Natural killer cell treated with Interleukin-12 subunit alpha and Interleukin-12 subunit beta and Interleukin-15 and Interleukin-18, amount 100 ng/mL, for 72 hours (primary cell): Measurements from ENCODE around the gene COL27A1. TPM values are rescaled to one million over a fixed set of nuclear protein-coding genes. Genes with fewer than 3 reads are reported as not detected.

Experiments used
- ATAC-seq, 2 donors: fragments of 150-1000 bp; cut with Tn5 transposase in 1 of 2; sonication (Bioruptor Pico), chemical (Tn5 transposase) in 1 of 2; 2 replicates each; pipeline ENCODE4 v1.10.0; 2021
- DNase-seq: peaks from one replicate; pipeline ENCODE4 v3.0.0; 2022; ENCODE audit warnings: low spot score
- H3K27ac Mint-ChIP-seq, 2 donors: 1 replicate in 1 of 2; 2 replicates in 1 of 2; pipeline ENCODE4 v1.8.0; 2022; ENCODE audit warnings: mixed read lengths in 2 of 2, mild to moderate bottlenecking in 1 of 2, moderate library complexity in 1 of 2
- H3K27me3 Mint-ChIP-seq, 2 donors: 1 replicate in 1 of 2; 2 replicates in 1 of 2; pipeline ENCODE4 v1.8.0; 2022; ENCODE audit warnings: mixed read lengths in 2 of 2
- H3K36me3 Mint-ChIP-seq: one replicate; pipeline ENCODE4 v1.8.0; 2022; ENCODE audit warnings: mixed read lengths
- H3K4me1 Mint-ChIP-seq, 2 donors: 1 replicate in 1 of 2; 2 replicates in 1 of 2; pipeline ENCODE4 v1.8.0; 2022; ENCODE audit warnings: low read depth in 2 of 2, mixed read lengths in 2 of 2, mild to moderate bottlenecking in 1 of 2
- H3K4me3 Mint-ChIP-seq: one replicate; pipeline ENCODE4 v1.8.0; 2022; ENCODE audit warnings: mixed read lengths
- H3K9me3 Mint-ChIP-seq: 2 replicates; pipeline ENCODE4 v1.8.0; 2022; ENCODE audit warnings: mixed read lengths
- total RNA-seq, 2 donors: library from RNA; stranded (reverse); gene quantifications; one replicate each; pipeline ENCODE4 v1.2.3, GENCODE V29; 2022

COL27A1 gene
- total RNA-seq, 2 donors from 2014 or later: 1.5 to 1.6 TPM

DNA sequence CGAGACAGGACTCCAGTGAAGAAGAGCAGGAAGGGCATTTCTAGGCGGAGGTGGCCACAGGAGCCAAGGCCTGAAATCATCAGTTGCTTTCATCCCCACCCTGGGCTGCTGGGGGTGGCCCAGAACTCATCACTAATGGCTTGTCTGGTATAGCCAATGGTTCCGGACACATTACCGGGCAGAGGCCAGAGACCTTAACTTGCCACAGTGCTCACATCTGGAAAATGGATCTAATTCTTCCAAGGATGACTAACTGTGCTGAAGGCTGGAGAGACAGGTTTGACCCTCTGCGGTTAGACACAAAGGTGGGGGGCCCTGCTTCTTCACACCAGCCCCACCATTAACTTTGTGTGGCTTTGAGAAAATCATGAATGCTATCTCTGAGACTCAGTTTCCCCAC is 6.2 kb upstream of the COL27A1 start:
- DNase-seq: no peak
- H3K4me3 Mint-ChIP-seq: no peak overlapping the region
- H3K27me3 Mint-ChIP-seq: peaks cover 21 to 22% of the 10 kb centered on the region in 2 donors
- no peak for ATAC-seq
- H3K36me3 Mint-ChIP-seq: no peaks in the 10 kb centered on the region
- no peak overlapping the region for H3K27ac Mint-ChIP-seq
- peaks cover 0 to under 1% of the 10 kb centered on the region in 2 donors for H3K4me1 Mint-ChIP-seq
- no peaks in the 10 kb centered on the region for H3K9me3 Mint-ChIP-seq

DNA sequence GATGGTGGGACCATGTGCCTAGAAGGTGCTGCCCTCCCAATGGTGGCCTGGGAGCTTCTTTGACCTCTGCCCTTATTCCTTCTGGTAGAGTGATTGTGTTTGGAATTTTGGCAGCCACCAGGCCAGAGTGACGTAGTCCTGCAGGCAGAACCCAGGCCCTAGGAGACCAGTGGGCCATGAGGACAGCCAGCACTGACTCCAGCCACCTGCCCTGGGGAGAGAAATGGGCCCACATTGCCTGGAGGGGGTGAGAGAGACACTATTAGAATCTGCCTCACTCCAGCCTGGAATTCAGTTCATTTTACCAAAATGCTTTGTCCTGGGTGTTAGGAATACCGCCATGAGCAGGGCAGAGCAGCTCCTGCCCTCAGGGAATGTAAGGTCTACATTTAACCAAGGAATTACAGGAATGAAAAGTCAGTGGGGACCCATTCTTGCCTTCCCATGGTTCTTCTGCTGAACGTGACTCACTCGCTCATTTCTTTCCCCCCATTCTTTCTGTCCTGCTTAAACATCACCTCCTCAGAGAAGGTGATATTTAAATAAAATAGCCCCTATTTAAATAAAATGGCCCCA is 5.5 kb upstream of the COL27A1 start:
- H3K4me3 Mint-ChIP-seq: no peak overlapping the region
- DNase-seq: no peak
- H3K36me3 Mint-ChIP-seq: no peaks in the 10 kb centered on the region
- H3K9me3 Mint-ChIP-seq: no peaks in the 10 kb centered on the region
- H3K27ac Mint-ChIP-seq: no peak overlapping the region
- peaks cover 28 to 29% of the 10 kb centered on the region in 2 donors for H3K27me3 Mint-ChIP-seq
- ATAC-seq: no peak
- H3K4me1 Mint-ChIP-seq: peaks cover 6 to 7% of the 10 kb centered on the region in 2 donors

DNA sequence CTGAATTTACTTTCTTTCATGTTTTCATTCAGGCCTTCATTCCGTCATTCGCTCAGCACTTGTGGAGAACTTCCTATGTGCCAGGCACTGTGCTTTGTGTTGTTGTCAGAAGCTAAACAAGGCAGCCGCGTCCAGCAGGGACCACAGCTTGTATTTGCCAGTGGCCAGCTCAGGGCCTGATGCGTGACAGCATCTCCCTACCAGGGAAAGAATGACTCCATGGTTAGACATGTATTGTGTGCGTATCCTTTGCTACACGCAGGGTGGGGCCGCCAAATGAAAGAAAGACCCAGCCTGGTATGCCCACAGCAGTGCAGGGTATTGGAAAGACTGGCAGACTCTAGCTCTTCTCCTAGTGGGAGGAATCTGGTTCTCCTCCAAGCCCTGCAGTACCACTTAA is 4.7 kb upstream of the COL27A1 start:
- H3K4me1 Mint-ChIP-seq: peaks cover 6 to 7% of the 10 kb centered on the region in 2 donors
- ATAC-seq: no peak
- H3K36me3 Mint-ChIP-seq: no peaks in the 10 kb centered on the region
- H3K27me3 Mint-ChIP-seq: peaks cover 29 to 33% of the 10 kb centered on the region in 2 donors
- DNase-seq: no peak
- H3K4me3 Mint-ChIP-seq: no peak overlapping the region
- H3K27ac Mint-ChIP-seq: no peak overlapping the region
- no peaks in the 10 kb centered on the region for H3K9me3 Mint-ChIP-seq

DNA sequence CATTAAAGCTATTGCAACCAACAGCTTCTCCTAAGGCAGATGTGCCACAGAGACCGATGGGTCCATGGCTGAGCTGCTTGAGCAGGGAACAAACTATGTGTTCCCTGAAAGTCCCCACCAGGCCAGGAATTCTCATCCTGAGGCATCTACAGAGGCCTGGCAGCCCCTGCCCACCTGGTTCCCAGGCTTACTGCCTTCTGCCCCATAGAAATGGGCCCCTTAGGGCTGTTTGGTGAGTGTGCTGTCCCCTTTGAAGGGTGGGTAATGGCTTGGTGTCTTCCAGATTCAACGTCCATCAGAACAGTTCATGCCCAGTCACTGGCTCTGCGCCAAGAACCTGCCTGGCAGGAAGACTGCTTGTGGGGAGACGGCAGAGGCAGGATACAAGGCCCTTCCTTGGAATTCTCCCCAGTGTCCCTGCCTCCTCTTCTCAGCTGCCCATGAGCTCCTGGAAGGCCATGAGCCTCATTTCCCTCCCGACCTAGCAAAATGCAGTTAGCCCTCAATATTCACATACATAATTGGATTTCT is 3.8 kb upstream of the COL27A1 start:
- DNase-seq (no peak), ATAC-seq (no peak)
- no peaks in the 10 kb centered on the region for H3K9me3 Mint-ChIP-seq
- H3K27me3 Mint-ChIP-seq: peaks cover 32 to 37% of the 10 kb centered on the region in 2 donors
- no peaks in the 10 kb centered on the region for H3K36me3 Mint-ChIP-seq
- H3K4me1 Mint-ChIP-seq: peaks cover 10 to 11% of the 10 kb centered on the region in 2 donors
- H3K4me3 Mint-ChIP-seq: no peak overlapping the region
- no peak overlapping the region for H3K27ac Mint-ChIP-seq

DNA sequence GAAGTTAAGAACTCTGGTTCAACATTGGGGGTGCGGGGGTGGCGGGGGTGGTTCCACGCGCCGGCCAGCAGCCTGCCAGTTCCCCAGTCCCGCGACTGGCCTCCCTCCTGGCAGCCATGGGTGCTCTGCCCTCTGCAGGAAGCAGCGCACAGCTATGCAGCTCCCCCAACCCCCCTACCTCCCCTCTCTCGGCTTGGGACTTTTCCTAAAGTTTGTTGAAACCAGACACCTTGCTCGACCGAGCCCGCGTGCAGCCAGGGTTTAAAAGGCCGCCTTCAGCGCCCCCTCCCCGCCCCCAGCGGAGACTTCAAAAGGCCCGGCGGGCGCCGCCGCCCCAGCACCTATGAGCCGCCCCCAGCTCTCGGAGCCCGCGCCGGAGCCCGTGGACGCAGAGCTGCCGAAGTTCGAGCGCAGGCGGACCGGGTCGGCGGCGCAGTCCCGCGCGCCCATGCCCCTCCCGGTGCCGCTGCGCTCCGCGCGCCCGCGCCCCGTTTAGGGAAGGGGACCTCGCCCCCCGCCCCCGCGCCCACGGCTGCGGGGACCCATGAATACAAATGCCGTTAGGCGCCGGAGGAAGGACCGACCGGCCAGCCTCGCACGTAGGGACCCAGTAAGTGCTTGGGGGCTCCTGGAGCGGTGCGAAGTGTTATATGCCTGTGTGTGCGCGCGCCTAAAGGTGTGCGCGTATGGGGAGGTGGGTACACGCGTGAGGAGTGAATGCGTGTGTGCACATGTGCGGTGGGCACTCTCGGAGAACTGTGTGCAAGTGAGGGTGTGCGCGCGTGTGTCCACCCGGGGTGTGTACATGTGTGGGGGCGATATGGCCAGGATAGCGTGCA is 1.4 kb upstream of the COL27A1 start:
- Mint-ChIP-seq H3K4me1 (peaks cover 10 to 17% of the 10 kb centered on the region in 2 donors), H3K36me3 (no peaks in the 10 kb centered on the region), H3K27ac (no peak overlapping the region), H3K27me3 (peaks cover 38 to 48% of the 10 kb centered on the region in 2 donors), H3K9me3 (no peaks in the 10 kb centered on the region), H3K4me3 (peak overlapping the region; percentile 64)
- ATAC-seq (no peak), DNase-seq (no peak)

DNA sequence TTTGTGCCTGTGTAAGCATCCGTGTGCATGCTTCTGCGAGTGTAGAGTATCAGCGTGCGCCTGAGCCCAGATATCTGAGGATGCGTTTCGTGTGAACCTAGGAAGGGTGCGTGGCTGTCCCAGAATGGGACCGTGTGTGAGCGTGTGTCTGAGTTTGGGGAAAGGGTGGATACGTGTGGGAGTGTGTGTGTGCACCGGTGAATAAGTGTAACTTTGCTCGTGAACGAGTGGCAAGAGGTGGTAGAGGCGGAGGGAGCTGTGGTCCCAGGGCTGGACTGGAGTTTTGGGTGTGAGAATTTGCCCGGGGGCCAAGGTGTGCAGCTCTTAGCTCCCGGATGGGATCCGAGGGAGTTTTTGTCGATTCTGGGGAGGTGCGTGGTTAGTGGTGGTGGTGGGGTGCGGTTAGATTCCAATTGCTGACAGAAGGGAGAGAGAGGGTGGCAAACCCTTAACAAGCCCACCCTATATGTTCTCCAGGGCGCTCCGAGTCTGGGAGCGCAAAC is 686 bp upstream of the COL27A1 start:
- Mint-ChIP-seq H3K27me3 (peaks cover 38 to 52% of the 10 kb centered on the region in 2 donors), H3K27ac (no peak overlapping the region), H3K36me3 (no peaks in the 10 kb centered on the region), H3K4me3 (peak overlapping the region; percentile 64), H3K4me1 (peaks cover 10 to 17% of the 10 kb centered on the region in 2 donors), H3K9me3 (no peaks in the 10 kb centered on the region)
- DNase-seq: no peak
- ATAC-seq: no peak

DNA sequence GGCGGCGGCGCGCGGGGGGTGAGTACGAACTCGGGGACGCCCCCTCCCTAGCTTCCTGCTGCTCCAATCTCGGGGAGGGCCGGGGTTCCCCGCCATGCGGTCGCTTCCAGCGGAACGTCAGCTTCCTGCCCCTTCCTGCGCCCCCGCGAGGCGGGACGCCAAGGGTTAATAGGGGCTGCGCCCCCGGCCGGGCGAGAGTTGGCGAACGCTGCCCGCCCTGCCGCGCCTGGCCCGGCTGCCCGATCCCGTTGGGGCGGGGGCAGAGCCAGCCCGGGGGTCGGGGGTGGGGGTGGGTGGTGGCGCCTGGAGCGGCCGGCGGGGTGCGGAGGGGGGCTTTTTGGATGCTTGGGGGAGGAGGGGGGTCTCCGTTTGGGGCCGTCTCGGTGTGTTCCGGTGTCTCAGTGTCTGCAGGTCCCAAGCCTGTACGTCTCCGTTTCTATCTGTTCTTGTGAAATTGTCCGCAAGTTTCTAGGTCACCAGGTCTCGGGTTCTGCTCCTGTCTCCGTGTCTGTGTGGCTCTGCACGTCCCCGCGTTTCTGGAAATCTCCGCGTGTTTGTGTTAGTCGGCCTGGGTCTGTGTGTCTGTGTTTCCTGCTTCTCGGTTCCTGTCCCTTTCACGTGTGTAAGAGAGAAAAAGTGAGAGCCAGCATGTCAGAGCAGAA is 789 bp downstream of the COL27A1 start:
- no peak overlapping the region for H3K27ac Mint-ChIP-seq
- H3K4me3 Mint-ChIP-seq: peak overlapping the region; percentile 87
- ATAC-seq: no peak
- no peaks in the 10 kb centered on the region for H3K9me3 Mint-ChIP-seq
- no peak for DNase-seq
- peaks cover 37 to 52% of the 10 kb centered on the region in 2 donors for H3K27me3 Mint-ChIP-seq
- H3K4me1 Mint-ChIP-seq: peaks cover 10 to 17% of the 10 kb centered on the region in 2 donors
- no peaks in the 10 kb centered on the region for H3K36me3 Mint-ChIP-seq

DNA sequence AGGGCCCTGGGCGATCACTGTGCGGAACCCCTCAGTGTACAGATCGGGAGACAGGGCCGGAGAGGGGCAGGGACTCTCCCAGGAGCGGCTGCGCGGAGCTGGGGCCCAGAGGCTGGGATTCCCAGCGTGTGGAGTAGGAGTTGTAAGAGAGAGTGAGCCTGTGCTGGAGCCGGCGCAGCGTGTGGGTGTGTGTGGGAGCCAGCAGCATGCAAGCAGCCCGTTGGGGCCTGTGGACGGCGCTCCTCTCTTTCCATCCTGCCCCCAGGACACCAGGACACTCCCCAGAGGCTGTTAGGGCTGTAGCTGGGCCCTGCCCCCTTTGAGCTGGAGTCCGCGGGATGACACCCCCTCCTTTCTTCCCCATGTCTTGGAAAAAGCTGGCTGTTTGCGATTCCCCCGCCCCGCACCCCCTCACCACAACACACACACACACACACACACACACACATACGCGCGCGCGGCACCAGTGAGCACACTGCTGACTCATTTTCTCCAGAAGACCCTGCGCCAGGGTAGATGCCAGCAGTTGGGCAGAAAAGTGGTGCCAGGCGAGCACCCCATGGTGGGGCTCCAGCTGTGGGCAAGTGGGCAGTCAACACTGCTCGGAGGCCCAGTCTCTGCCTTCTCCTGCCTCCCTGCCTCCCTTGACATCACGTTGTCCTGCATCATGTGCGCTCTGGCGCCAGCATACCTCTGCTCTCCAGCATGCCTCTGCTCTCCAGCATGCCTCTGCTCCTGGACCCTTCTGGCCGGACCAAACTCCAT is 1.5 kb downstream of the COL27A1 start:
- H3K27ac Mint-ChIP-seq: peak overlapping the region in 1 of 2 donors; percentile 2
- DNase-seq (no peak), ATAC-seq (peak; percentile 4 to 15)
- peaks cover 10 to 17% of the 10 kb centered on the region in 2 donors for H3K4me1 Mint-ChIP-seq
- H3K4me3 Mint-ChIP-seq: peak overlapping the region; percentile 87
- H3K36me3 Mint-ChIP-seq: no peaks in the 10 kb centered on the region
- H3K27me3 Mint-ChIP-seq: peaks cover 34 to 52% of the 10 kb centered on the region in 2 donors
- H3K9me3 Mint-ChIP-seq: no peaks in the 10 kb centered on the region

DNA sequence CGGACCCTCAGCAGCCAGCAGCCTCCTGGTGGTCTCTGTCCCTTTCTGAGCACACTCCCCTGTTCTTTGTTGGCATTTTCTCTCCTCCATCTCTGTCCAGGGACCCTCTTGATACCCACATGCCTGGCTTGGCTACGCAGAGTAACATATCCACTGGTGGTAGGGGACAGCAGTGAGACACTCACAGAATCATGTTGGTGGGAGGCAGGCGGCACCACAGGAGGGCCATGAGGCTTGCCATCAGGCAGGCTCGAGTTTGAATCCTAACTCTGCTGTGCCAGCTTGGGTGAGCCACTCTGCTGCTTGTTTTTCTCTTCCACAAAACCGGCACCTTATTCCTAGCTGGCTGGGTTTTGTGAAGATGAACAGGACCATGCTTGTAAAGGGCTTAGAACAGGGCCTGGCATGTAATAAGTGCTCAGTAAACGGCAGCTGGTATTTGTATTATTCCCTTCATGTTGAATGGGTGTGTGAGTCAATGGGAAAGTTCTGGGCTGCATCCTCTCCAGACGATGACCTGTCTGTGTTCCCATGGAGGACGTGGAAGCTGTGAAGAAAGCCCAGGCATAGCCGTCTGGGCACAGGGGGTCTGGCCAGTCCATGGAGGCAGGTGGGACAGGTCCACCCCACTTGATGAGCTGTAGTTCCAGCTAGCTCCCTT is 2.3 kb downstream of the COL27A1 start:
- peaks cover 10 to 17% of the 10 kb centered on the region in 2 donors for H3K4me1 Mint-ChIP-seq
- ATAC-seq: no peak
- peak overlapping the region in 1 of 2 donors; percentile 2 for H3K27ac Mint-ChIP-seq
- DNase-seq: no peak
- peaks cover 29 to 45% of the 10 kb centered on the region in 2 donors for H3K27me3 Mint-ChIP-seq
- H3K4me3 Mint-ChIP-seq: peak overlapping the region; percentile 54
- no peaks in the 10 kb centered on the region for H3K9me3 Mint-ChIP-seq
- H3K36me3 Mint-ChIP-seq: no peaks in the 10 kb centered on the region

DNA sequence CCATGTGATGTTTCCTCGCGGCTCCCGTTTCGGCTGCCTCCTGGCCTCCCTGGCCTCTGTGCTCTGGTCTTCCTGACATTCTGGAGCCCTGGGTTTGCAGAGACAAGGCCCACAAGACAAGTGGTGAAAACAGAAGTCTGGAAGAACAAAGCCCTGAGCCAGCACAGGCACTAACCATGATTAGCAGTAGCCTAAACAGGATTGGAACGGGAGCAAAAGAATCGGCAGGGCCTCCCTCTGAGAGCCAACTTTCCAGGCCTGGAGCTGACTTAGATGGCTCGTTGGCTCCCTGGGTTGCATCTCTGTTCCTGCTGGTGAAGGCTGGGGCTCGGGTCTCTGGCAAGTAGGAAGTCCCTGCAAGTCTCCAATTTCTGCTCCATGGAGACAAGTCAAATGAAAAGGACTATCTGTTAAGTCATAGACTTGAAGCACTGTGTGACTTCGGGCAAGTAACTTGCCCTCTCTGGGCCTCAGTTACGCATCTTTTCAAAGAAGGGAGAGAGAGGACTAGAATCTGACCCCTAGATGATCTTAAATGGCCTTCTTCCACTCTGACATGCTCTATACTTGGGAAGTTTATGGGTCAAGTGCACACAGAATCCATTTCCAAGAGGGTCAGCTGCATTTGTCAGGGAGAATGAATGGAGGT is 3.3 kb downstream of the COL27A1 start:
- no peak overlapping the region for H3K4me3 Mint-ChIP-seq
- peaks cover 26 to 39% of the 10 kb centered on the region in 2 donors for H3K27me3 Mint-ChIP-seq

DNA sequence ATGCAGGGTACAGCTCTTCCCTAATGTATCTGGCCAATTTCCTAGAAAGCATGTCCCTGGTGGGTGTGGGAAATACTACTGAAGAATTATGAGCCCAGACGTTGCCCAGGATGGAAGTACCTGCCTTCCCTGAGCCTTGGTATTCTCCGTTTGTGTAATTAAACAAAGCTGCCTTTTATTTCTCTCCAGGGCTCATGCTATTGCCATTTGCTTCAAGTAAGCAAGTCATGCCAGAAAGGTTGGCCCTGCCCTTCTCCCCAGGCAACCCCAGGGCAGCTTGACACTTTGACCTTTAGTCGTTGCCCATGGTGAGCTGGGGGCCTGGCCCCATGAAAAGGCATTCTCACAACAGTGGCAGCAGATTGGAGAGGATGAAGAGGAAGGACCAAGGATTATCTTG is 4.4 kb downstream of the COL27A1 start:
- peaks cover 20 to 31% of the 10 kb centered on the region in 2 donors for H3K27me3 Mint-ChIP-seq
- ATAC-seq: no peak
- DNase-seq: no peak
- no peaks in the 10 kb centered on the region for H3K9me3 Mint-ChIP-seq
- no peak overlapping the region for H3K4me3 Mint-ChIP-seq
- peaks cover 5 to 11% of the 10 kb centered on the region in 2 donors for H3K4me1 Mint-ChIP-seq
- no peaks in the 10 kb centered on the region for H3K36me3 Mint-ChIP-seq
- no peak overlapping the region for H3K27ac Mint-ChIP-seq

More for the DNA sequence above, 3.3 kb downstream of the COL27A1 start:
- Mint-ChIP-seq H3K4me1 (peaks cover 10 to 17% of the 10 kb centered on the region in 2 donors), H3K27ac (no peak overlapping the region), H3K9me3 (no peaks in the 10 kb centered on the region), H3K36me3 (no peaks in the 10 kb centered on the region)
- DNase-seq: no peak
- no peak for ATAC-seq

DNA sequence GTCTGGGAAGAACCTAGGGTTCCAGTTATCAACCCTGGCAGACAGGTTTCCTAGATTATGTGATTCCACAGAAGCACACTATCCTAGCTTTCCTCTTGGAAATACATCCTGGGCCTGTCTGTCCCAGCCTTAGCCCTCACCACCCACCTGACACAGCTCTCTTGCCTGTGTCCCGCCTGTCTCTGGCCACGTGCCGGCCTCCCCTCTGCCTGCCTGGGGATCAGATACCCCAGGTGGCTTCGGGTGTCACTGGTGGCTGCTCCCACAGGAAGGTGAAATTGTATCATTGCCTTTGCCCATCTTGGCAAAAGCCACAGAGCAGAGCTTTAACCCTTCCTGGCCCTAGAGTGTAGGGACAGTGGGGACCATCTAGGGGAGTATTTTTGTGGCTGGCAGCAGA is 6.2 kb downstream of the COL27A1 start:
- Mint-ChIP-seq H3K4me3 (no peak overlapping the region), H3K36me3 (no peaks in the 10 kb centered on the region), H3K4me1 (peaks cover 0 to 5% of the 10 kb centered on the region in 2 donors), H3K27ac (no peak overlapping the region), H3K9me3 (no peaks in the 10 kb centered on the region), H3K27me3 (peaks cover 14 to 20% of the 10 kb centered on the region in 2 donors)
- ATAC-seq (no peak), DNase-seq (no peak)
